Activated CD8-positive, alpha-beta memory T cell treated with anti-CD3 and anti-CD28 coated beads for 4 hours (primary cell): Measurements from ENCODE around the gene USP22.

Experiments used
- DNase-seq, 2 donors: peaks; one replicate each; pipeline ENCODE4 v3.0.0-alpha.2; 2020; ENCODE audit warnings: low read depth in 2 of 2

The USP22 gene

DNA sequence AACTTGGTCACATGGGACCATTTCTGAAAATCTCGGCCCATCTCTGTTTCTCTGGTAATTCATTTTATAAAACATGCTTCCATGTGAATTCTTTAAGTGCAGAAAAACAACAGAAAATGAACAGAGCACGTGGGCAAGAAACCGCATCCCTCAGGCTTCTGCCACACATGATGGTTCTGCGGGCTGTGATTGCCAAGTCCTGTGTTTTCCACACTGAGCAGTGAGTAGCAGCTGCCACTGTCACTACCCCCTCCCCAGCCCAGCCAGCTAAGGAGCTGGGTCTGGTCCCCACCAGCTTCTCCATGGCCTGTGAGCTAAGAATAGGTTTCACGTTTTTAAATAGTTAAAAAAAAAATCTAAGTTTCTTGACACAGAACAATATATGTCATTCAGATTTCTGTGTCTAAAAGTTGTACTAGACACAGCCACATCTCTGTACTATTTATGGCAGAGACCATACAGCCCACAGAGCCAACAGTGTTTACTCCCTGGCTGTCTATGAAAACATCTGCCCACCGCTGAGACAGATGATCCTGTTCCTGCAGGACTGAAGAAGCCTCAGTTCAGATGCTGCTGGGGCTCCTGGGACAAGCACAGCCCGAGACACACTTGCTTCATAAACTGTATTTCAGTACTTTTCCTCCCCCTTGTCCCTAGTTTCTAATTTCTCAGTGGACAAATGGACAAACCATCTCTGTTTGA lies 41.5 kb downstream of the USP22 start:
- DNase-seq = no peak

GRCh38 chr17:20999841-21000532 lies 42.8 kb downstream of the USP22 start:
- no peak for DNase-seq

- DNase-seq = no peak
Observed at GRCh38 chr17:20999044-20999573, 43.7 kb downstream of the USP22 start.

GRCh38 chr17:20998571-20999043 lies 44.2 kb downstream of the USP22 start:
- no peak for DNase-seq

- no peak for DNase-seq
Observed at GRCh38 chr17:20997711-20998570, 44.9 kb downstream of the USP22 start.

GRCh38 chr17:20996724-20997615 lies 45.8 kb downstream of the USP22 start:
- no peak for DNase-seq

DNA sequence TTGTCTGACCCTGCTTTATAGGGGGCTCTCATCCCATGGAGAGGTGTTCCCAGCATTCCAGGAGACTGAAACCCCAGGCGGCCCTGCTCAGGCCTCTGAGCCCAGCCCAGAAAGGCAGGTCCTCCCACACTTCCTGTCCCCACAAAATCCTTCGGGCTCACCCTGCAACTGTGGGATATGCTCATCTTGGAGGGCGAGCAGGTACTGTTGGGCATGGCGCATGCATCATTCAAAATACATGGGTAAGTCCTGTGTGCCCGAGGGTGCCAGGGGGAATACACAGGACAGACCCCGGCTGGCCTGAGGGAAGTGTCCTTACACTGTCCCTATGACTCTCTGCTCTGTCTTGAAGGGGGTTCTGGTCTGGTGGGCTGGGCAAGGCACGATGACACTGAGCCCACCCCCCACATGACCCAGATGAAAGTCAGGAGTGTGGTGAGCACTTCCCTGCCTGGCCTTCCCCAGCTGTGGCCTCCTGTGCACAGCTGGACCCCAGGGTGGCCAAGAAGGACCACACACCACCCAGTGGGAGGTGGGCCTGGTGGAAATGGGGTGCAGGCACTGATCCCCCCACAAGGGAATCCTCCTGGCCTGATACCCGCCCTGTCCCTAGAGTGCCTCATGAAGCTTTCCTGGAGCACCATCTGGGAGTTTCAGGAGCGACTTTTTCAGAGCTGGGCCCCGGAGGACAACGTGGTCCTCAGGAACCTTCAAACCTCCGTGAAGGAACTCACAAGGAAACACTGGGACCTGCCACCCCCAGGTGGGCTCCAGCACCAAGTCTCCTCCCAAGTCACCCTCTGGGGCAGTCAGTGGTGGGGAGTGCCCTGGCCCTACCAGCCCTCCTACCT lies 46.7 kb downstream of the USP22 start:
- DNase-seq = no peak

GRCh38 chr17:20995164-20995872 lies 47.5 kb downstream of the USP22 start:
- DNase-seq = no peak

DNA sequence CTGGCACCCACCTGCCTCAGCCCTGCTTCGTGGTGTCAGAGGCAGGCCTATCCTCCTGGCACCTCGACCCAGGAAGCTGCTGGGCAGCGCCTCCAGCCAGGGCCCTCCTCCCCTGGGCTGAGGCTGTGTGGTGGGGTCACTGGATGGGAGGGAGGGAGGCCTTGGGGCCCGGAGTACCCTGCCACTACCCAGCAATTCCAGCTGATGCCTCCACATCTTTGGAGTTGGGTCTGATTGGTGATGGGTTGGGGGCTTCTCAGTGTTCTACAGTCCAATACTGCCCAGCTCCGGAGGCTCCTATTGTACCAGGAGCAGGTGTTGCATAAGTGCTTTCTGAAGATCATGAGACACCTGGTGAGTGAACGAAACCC lies 48.0 kb downstream of the USP22 start:
- DNase-seq = no peak

- DNase-seq = no peak
Observed at GRCh38 chr17:20993863-20994778, 48.7 kb downstream of the USP22 start.

DNA sequence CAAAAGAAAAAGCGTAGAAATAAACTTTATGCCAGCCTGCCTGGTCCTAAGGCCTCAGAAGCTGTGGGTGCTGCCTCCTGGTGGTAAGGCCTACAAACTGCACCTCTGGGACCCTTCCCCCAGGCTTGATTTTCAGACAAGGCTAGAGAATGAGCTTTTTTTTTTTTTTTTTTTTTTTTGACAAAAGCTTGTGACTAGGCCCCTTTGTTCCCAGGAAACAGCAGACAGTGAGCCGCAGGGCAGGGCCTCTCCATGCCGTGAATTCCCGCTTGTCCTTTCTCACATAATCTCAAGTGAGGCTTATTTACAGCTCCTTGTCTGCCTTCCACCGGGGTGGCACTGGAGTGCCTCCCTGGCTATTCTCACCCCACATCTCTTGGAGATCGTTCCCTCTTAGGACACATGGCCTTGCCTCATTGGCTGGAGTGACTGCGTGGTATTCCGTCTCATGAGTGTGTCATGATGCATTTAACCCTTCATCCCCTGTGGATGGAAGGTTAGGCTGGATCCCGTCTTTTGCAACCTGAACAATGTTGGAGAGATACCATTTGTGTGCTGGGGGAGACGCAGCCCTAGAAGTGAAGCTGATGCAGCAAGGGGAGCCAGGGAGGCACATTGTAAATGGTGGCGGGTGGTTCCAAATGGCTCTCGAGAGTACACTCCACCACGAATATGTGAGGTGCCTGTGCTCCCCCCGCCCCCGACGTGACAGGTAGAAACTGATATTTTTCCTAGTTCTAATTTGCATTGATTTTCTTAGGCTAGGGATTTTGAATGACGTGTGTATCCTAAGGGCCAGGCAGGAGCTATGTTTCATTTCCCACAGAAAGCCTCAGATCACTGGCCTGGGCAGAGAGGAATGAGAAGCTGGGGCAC lies 49.6 kb downstream of the USP22 start:
- peak; percentile 20 to 26 for DNase-seq

DNA sequence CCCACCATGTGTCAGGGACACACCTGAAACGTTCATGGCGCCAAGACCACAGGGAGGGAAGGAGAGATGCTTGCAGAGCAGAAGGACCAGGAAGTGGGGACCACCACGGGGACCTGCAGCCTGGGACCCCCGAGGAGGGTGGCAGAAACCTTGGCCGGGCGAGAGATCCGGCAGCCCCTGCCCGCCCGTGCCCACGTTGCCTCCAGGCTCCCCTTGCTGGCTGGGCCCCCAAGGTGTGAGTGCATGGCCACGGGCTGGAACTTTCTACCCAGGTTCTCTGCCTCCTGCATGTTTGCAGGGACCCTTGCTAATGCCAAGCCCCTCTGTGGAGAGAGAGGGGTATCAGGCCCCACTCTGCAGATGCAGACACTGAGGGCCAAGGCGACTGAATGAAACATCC lies 50.4 kb downstream of the USP22 start:
- no peak for DNase-seq

- DNase-seq = no peak
Observed at GRCh38 chr17:20991276-20992037, 51.4 kb downstream of the USP22 start.

- DNase-seq = no peak
Observed at GRCh38 chr17:20989991-20990855, 52.6 kb downstream of the USP22 start.

DNA sequence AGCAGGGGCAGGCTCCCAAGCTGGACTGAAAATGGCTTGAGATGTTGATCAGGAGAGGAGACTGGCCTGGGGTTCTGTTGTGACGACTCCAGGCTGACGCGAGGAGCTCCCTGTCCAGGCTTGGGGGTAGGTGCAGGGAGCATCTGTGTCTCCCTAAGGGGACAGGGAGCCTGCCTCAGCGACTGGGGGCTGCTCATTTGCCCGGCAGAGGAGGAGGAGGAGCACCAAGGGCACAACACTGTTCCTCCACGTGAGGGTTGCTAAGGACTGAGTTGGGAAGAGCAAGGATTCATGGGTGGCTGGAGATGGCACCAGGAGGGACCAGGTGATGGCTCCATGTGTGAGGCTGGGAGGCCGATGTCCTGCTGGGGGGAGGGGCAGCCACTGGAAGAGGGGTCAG lies 53.3 kb downstream of the USP22 start:
- DNase-seq = no peak

DNA sequence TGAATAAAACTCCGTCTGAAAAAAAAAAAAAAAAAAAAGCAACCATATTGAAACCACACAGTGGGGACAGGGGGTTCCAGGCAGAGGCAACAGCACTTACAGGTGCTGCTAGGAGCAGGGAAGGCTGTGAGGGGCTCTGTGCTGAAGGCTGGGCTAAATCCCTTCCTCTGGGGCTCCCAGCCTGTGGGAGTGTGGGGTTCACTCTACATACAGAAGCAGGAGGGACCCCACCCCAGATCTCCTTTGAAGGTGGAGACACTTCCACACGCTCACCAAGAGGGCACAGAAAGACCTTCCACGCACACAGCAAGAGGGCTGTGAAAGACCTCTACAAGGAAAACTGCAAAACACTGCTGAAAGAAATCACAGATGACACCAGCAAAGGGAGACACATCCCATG lies 53.9 kb downstream of the USP22 start:
- DNase-seq = no peak
